HCT116 (cell line): Measurements from ENCODE around the gene ZNF71. TPM values are rescaled to one million over a fixed set of nuclear protein-coding genes. Genes with fewer than 3 reads are reported as not detected.

Source experiments
- ATAC-seq: fragments of 200-7000 bp; cut with Tn5 transposase; 2 replicates; pipeline ENCODE4 v1.9.1; 2020; ENCODE audit warnings: mild to moderate bottlenecking, moderate library complexity
- BruUV-seq: library from RNA; stranded (reverse); fragments of 400-500 nt; replicated peaks from 2 replicates; lab custom pipeline; 2021; lab: Mats Ljungman, UMichigan
- CTCF ChIA-PET: fragments of 300-600 bp; sonication (Branson Sonifier 250); formaldehyde crosslinking; loops from one replicate; lab custom pipeline; 2021; ENCODE audit warnings: antibody characterized with exemption; lab: Charles Lee
- POLR2A ChIA-PET: fragments of 300-600, 350-600 bp; sonication (Branson Sonifier 250); formaldehyde crosslinking; loops from one replicate; lab custom pipeline; 2021; ENCODE audit warnings: antibody characterized with exemption; lab: Charles Lee
- RAD21 ChIA-PET, 2 experiments: fragments of 300-600 bp; sonication (Branson Sonifier 250); formaldehyde crosslinking; loops; one replicate each; lab custom pipeline; 2023; ENCODE audit warnings: low total read pairs in 2 of 2; ENCODE audit not compliant: uncharacterized antibody in 2 of 2, unreplicated experiment in 2 of 2, low non-redundant PET in 1 of 2; lab: Charles Lee
- DNase-seq: peaks from one replicate; pipeline ENCODE4 v3.0.0-alpha.2; 2010; ENCODE audit warnings: low read depth, low spot score
- H2AFZ ChIP-seq: fragments of 200-600 bp; shearing (Covaris generic), sonication (generic); 2 replicates; pipeline ENCODE4 v1.6.1; 2017; ENCODE audit warnings: low read depth, mixed run types, mixed read lengths, antibody characterized with exemption, low read length; ENCODE audit not compliant: poor library complexity, severe bottlenecking
- H3K27ac ChIP-seq: 2 replicates; pipeline ENCODE4 v1.5.1; 2012; ENCODE audit warnings: low read depth, low read length
- H3K27me3 ChIP-seq: fragments of 200-600 bp; sonication (generic); 2 replicates; pipeline ENCODE4 v1.6.1; 2016; ENCODE audit warnings: mixed run types, low read length, mixed read lengths; ENCODE audit not compliant: insufficient read depth
- H3K36me3 ChIP-seq, 2 experiments: fragments of 200-500 bp in 1 of 2; fragments of 200-600 bp in 1 of 2; sonication (Bioruptor generic) in 1 of 2; sonication (generic) in 1 of 2; 2 replicates each; pipeline versions ENCODE4 v1.5.1 to v1.6.1; 2014 to 2016; ENCODE audit warnings: low read length in 2 of 2, inconsistent platforms in 1 of 2, mixed read lengths in 1 of 2, mixed run types in 1 of 2; ENCODE audit not compliant: insufficient read depth in 2 of 2, control insufficient read depth in 1 of 2
- H3K4me1 ChIP-seq, 2 experiments: fragments of 200-600 bp in 1 of 2; sonication (generic) in 1 of 2; 2 replicates each; pipeline versions ENCODE4 v1.5.1 to v1.6.1; 2012 to 2017; ENCODE audit warnings: low read length in 2 of 2, inconsistent platforms in 1 of 2, mild to moderate bottlenecking in 1 of 2, mixed read lengths in 1 of 2, mixed run types in 1 of 2, moderate library complexity in 1 of 2; ENCODE audit not compliant: insufficient read depth in 2 of 2, control insufficient read depth in 1 of 2
- H3K4me2 ChIP-seq: fragments of 200-600 bp; sonication (generic); 2 replicates; pipeline ENCODE4 v1.6.1; 2017; ENCODE audit warnings: mixed run types, low read length, mixed read lengths
- H3K4me3 ChIP-seq, 2 experiments: fragments of 200-600 bp in 1 of 2; sonication (generic) in 1 of 2; replicated peaks in 1 of 2; 2 replicates each; pipeline ENCODE4 v1.5.1; 2011 to 2016; ENCODE audit warnings: low read length in 2 of 2, control low read depth in 1 of 2, low read depth in 1 of 2, mild to moderate bottlenecking in 1 of 2, mixed read lengths in 1 of 2, mixed run types in 1 of 2
- H3K79me2 ChIP-seq: fragments of 200-600 bp; sonication (generic); 2 replicates; pipeline ENCODE4 v1.6.1; 2017; ENCODE audit warnings: mild to moderate bottlenecking, mixed run types, low read length, moderate library complexity, mixed read lengths; ENCODE audit not compliant: insufficient read depth
- H3K9ac ChIP-seq: fragments of 200-600 bp; sonication (generic); 2 replicates; pipeline ENCODE4 v1.6.1; 2016; ENCODE audit warnings: low read length, mixed read lengths
- H3K9me2 ChIP-seq: fragments of 200-600 bp; sonication (generic), shearing (Covaris generic); 2 replicates; pipeline ENCODE4 v1.6.1; 2017; ENCODE audit warnings: mixed run types, mild to moderate bottlenecking, moderate library complexity; ENCODE audit not compliant: insufficient read depth
- H3K9me3 ChIP-seq, 2 experiments: fragments of 200-500 bp in 1 of 2; fragments of 200-600 bp in 1 of 2; sonication (Bioruptor generic) in 1 of 2; sonication (generic) in 1 of 2; 2 replicates each; pipeline ENCODE4 v1.6.1; 2014 to 2017; ENCODE audit warnings: low read length in 2 of 2, mixed read lengths in 2 of 2, inconsistent platforms in 1 of 2, low read depth in 1 of 2, mild to moderate bottlenecking in 1 of 2, mixed run types in 1 of 2, moderate library complexity in 1 of 2; ENCODE audit not compliant: control insufficient read depth in 1 of 2, insufficient read depth in 1 of 2
- H4K20me1 ChIP-seq: fragments of 200-600 bp; sonication (generic), shearing (Covaris generic); 2 replicates; pipeline ENCODE4 v1.6.1; 2017; ENCODE audit warnings: mixed run types, mild to moderate bottlenecking, moderate library complexity; ENCODE audit not compliant: insufficient read depth
- CEBPB ChIP-seq: IDR thresholded peaks from 2 replicates; pipeline ENCODE4 v1.6.1; 2012; ENCODE audit warnings: low read depth
- EGR1 ChIP-seq: IDR thresholded peaks from 2 replicates; pipeline ENCODE4 v1.6.1; 2012; ENCODE audit warnings: low read depth
- EZH2 ChIP-seq: fragments of 200-600 bp; sonication (generic); IDR thresholded peaks from 2 replicates; pipeline ENCODE4 v1.6.1; 2017; ENCODE audit warnings: antibody characterized with exemption, mixed run types
- EZH2phosphoT487 ChIP-seq: fragments of 200-600 bp; IDR thresholded peaks from 2 replicates; pipeline ENCODE4 v1.6.1; 2018; ENCODE audit warnings: antibody characterized with exemption, borderline replicate concordance
- POLR2A ChIP-seq: IDR thresholded peaks from 2 replicates; pipeline ENCODE4 v1.7.0; 2011; ENCODE audit warnings: borderline replicate concordance; ENCODE audit not compliant: insufficient read depth, insufficient read length; ENCODE audit errors: extremely low read depth
- POLR2AphosphoS5 ChIP-seq: IDR thresholded peaks from 2 replicates; pipeline ENCODE4 v1.6.1; 2011; ENCODE audit warnings: mild to moderate bottlenecking, low read depth, low read length, moderate library complexity
- RAD21 ChIP-seq: IDR thresholded peaks from 2 replicates; pipeline ENCODE4 v1.6.1; 2012; ENCODE audit warnings: low read depth, mild to moderate bottlenecking
- SP1 ChIP-seq: IDR thresholded peaks from 2 replicates; pipeline ENCODE4 v1.6.1; 2012; ENCODE audit warnings: low read depth
- SRF ChIP-seq: IDR thresholded peaks from 2 replicates; pipeline ENCODE4 v1.6.1; 2012; ENCODE audit warnings: low read depth
- TCF7L2 ChIP-seq: IDR thresholded peaks from 2 replicates; pipeline ENCODE4 v1.7.0; 2011; ENCODE audit warnings: borderline replicate concordance, inconsistent platforms; ENCODE audit not compliant: insufficient read depth, insufficient read length; ENCODE audit errors: extremely low read depth
- YY1 ChIP-seq: IDR thresholded peaks from 2 replicates; pipeline ENCODE4 v1.6.1; 2011; ENCODE audit warnings: low read length, low read depth, moderate library complexity, mild to moderate bottlenecking; ENCODE audit not compliant: insufficient replicate concordance; ENCODE audit errors: extremely low read depth
- ZBTB33 ChIP-seq: IDR thresholded peaks from 2 replicates; pipeline ENCODE4 v1.6.1; 2011; ENCODE audit warnings: mild to moderate bottlenecking, low read length, moderate library complexity; ENCODE audit not compliant: insufficient replicate concordance; ENCODE audit errors: extremely low read depth
- ZFX ChIP-seq: fragments of 450-650 bp; IDR thresholded peaks from 2 replicates; pipeline ENCODE4 v1.6.1; 2017
- ZNF274 ChIP-seq: fragments of 200-500 bp; sonication (Bioruptor generic); IDR thresholded peaks from 2 replicates; pipeline ENCODE4 v1.6.1; 2014; ENCODE audit warnings: mild to moderate bottlenecking, low read depth, low read length, inconsistent platforms
- intact Hi-C: fragments of 100-400 bp; cut with micrococcal nuclease; formaldehyde crosslinking; loops from 2 replicates; pipeline ENCODE4 v1.10.0; 2022
- total RNA-seq: library from RNA; stranded (reverse); gene quantifications from one replicate; pipeline ENCODE4 v1.2.1, GENCODE V29; 2021; ENCODE audit not compliant: unreplicated experiment
- TF ChIP-seq, protein P1 (sequence below), 3 experiments: fragments of 200-600 bp in 1 of 3; sonication (generic) in 1 of 3; IDR thresholded peaks in 2 of 3; conservative IDR thresholded peaks in 1 of 3; 2 replicates each; pipeline ENCODE4 v1.5.1; 2012 to 2017; ENCODE audit warnings: low read depth in 2 of 3, low read length in 2 of 3, antibody characterized with exemption in 1 of 3, borderline replicate concordance in 1 of 3, control low read depth in 1 of 3, mild to moderate bottlenecking in 1 of 3, mixed read lengths in 1 of 3, mixed run types in 1 of 3, moderate library complexity in 1 of 3; ENCODE audit not compliant: insufficient read depth in 1 of 3
- TF ChIP-seq, protein P2 (sequence below): IDR thresholded peaks from 2 replicates; pipeline ENCODE4 v1.6.1; 2012

The ZNF71 gene
- total RNA-seq, 1 experiment from 2014 or later = not detected

GRCh38 chr19:56603829-56604228, 8.7 kb downstream of the ZNF71 start:
- DNase-seq (no peak), ATAC-seq (no peak)
- no peak overlapping the region for H3K4me3 ChIP-seq
- RAD21 ChIA-PET = no interaction called here
- H3K4me1 ChIP-seq = no peaks in the 10 kb centered on the region
- H4K20me1 ChIP-seq = no peaks in the 10 kb centered on the region
- no TSS peak for BruUV-seq
- CTCF ChIA-PET = no interaction called here
- TF ChIP-seq RAD21 = no peak
- TF ChIP-seq SRF = no peak
- TF ChIP-seq, protein P1, sequence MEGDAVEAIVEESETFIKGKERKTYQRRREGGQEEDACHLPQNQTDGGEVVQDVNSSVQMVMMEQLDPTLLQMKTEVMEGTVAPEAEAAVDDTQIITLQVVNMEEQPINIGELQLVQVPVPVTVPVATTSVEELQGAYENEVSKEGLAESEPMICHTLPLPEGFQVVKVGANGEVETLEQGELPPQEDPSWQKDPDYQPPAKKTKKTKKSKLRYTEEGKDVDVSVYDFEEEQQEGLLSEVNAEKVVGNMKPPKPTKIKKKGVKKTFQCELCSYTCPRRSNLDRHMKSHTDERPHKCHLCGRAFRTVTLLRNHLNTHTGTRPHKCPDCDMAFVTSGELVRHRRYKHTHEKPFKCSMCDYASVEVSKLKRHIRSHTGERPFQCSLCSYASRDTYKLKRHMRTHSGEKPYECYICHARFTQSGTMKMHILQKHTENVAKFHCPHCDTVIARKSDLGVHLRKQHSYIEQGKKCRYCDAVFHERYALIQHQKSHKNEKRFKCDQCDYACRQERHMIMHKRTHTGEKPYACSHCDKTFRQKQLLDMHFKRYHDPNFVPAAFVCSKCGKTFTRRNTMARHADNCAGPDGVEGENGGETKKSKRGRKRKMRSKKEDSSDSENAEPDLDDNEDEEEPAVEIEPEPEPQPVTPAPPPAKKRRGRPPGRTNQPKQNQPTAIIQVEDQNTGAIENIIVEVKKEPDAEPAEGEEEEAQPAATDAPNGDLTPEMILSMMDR (IDR thresholded peaks at IDR 0.05 in 2 of 3, conservative IDR thresholded peaks at IDR 0.05 in 1 of 3; ENCODE audit: borderline replicate concordance in 1 of 3, insufficient read depth in 1 of 3, low read depth in 2 of 3, low read length in 2 of 3) = no peak
- no peak for TF ChIP-seq ZNF274
- TF ChIP-seq POLR2AphosphoS5 = no peak
- no peak for TF ChIP-seq CEBPB
- TF ChIP-seq TCF7L2 = no peak
- TF ChIP-seq YY1 = no peak
- TF ChIP-seq EGR1 = no peak
- TF ChIP-seq EZH2 = no peak
- TF ChIP-seq, protein P2, sequence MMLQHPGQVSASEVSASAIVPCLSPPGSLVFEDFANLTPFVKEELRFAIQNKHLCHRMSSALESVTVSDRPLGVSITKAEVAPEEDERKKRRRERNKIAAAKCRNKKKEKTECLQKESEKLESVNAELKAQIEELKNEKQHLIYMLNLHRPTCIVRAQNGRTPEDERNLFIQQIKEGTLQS = no peak
- no peak for TF ChIP-seq ZBTB33
- no peak for TF ChIP-seq EZH2phosphoT487
- TF ChIP-seq SP1 = no peak
- no peak for TF ChIP-seq ZFX
- no peak for TF ChIP-seq POLR2A
- no peak overlapping the region for H3K27ac ChIP-seq
- H3K36me3 ChIP-seq = no peaks in the 10 kb centered on the region
- H3K9me3 ChIP-seq = peaks cover 21 to 33% of the 10 kb centered on the region in 2 experiments; a peak in 2 of 4 replicates
- no peak overlapping the region for H3K4me2 ChIP-seq
- intact Hi-C loops = no loop called here
- no peak overlapping the region for H2AFZ ChIP-seq
- H3K9me2 ChIP-seq = no peaks in the 10 kb centered on the region
- H3K79me2 ChIP-seq = no peaks in the 10 kb centered on the region
- POLR2A ChIA-PET = no interaction called here
- H3K9ac ChIP-seq = no peak overlapping the region
- no peaks in the 10 kb centered on the region for H3K27me3 ChIP-seq
